GM12865 (cell line): ENCODE measurements around the gene STRADA.

Source experiments
- DNase-seq: peaks from one replicate; pipeline ENCODE4 v3.0.0; 2010; ENCODE audit warnings: low read depth
- H3K4me3 ChIP-seq: 2 replicates; pipeline ENCODE4 v1.5.1; 2011; ENCODE audit warnings: mild to moderate bottlenecking, low read depth, low read length, control low read depth
- CTCF ChIP-seq: IDR thresholded peaks from 2 replicates; pipeline ENCODE4 v1.5.1; 2011; ENCODE audit warnings: low read length, control low read depth, low read depth, inconsistent platforms; ENCODE audit not compliant: insufficient read depth; ENCODE audit errors: missing control alignments

Gene STRADA

GRCh38 chr17:63698886-63699637 is 42.5 kb downstream of the STRADA start:
- peak; percentile 95 for DNase-seq
- TF ChIP-seq CTCF = no peak
- H3K4me3 ChIP-seq = peak overlapping the region; percentile 87

- TF ChIP-seq CTCF = no peak
- H3K4me3 ChIP-seq = peak overlapping the region; percentile 87
- DNase-seq = no peak
Observed at GRCh38 chr17:63698381-63698885, 43.2 kb downstream of the STRADA start.

- TF ChIP-seq CTCF = peak; percentile 75
- H3K4me3 ChIP-seq = peak overlapping the region; percentile 87
- peak; percentile 92 for DNase-seq
Observed at GRCh38 chr17:63697341-63698286, 44.0 kb downstream of the STRADA start.

- peak; percentile 86 for DNase-seq
- peak overlapping the region; percentile 87 for H3K4me3 ChIP-seq
- peak; percentile 52 for TF ChIP-seq CTCF
Observed at GRCh38 chr17:63696381-63696961, 45.1 kb downstream of the STRADA start.

GRCh38 chr17:63695889-63696288 is 45.7 kb downstream of the STRADA start:
- TF ChIP-seq CTCF = no peak
- no peak overlapping the region for H3K4me3 ChIP-seq

GRCh38 chr17:63694950-63695773 is 46.4 kb downstream of the STRADA start:
- TF ChIP-seq CTCF = no peak
- no peak overlapping the region for H3K4me3 ChIP-seq
- DNase-seq = peak; percentile 37

More at GRCh38 chr17:63695889-63696288, 45.7 kb downstream of the STRADA start:
- no peak for DNase-seq
